Left lung (tissue), 10 donors: Measurements from ENCODE around the gene SRSF9. TPM values are rescaled to one million over a fixed set of nuclear protein-coding genes. Genes with fewer than 3 reads are reported as not detected.

ENCODE experiments used
- ATAC-seq: fragments of 200-7000 bp; cut with Tn5 transposase; one replicate; pipeline ENCODE4 v1.9.1; 2020; ENCODE audit warnings: moderate library complexity
- DNase-seq, 4 donors: peaks; one replicate each; pipeline ENCODE4 v3.0.0-alpha.2; 2013 to 2020
- H3K27ac ChIP-seq, 2 donors: fragments of 200-600 bp; sonication (generic) in 1 of 2; one replicate each; pipeline versions ENCODE4 v1.5.0 to v1.8.0; 2020 to 2021
- H3K27me3 ChIP-seq, 2 donors: fragments of 200-600 bp; sonication (generic) in 1 of 2; one replicate each; pipeline versions ENCODE4 v1.5.0 to v1.8.0; 2020 to 2021
- H3K36me3 ChIP-seq, 2 donors: fragments of 200-600 bp; sonication (generic) in 1 of 2; one replicate each; pipeline versions ENCODE4 v1.5.0 to v1.8.0; 2020 to 2021
- H3K4me1 ChIP-seq, 2 donors: fragments of 200-600 bp; one replicate each; pipeline ENCODE4 v1.8.0; 2021
- H3K4me3 ChIP-seq, 2 donors: fragments of 200-600 bp; sonication (generic) in 1 of 2; one replicate each; pipeline versions ENCODE4 v1.5.0 to v1.8.0; 2020 to 2021; ENCODE audit warnings: mild to moderate bottlenecking in 1 of 2
- H3K9me3 ChIP-seq, 2 donors: fragments of 200-600 bp; sonication (generic) in 1 of 2; one replicate each; pipeline versions ENCODE4 v1.5.0 to v1.8.0; 2020 to 2021
- CTCF ChIP-seq, 2 donors: fragments of 200-600 bp; sonication (generic) in 1 of 2; IDR thresholded peaks; one replicate each; pipeline versions ENCODE4 v1.5.0 to v1.8.0; 2021; ENCODE audit warnings: antibody characterized with exemption in 2 of 2
- intact Hi-C, 2 donors: fragments of 100-400 bp; cut with DNase I; formaldehyde crosslinking; loops; one replicate each; pipeline versions ENCODE4 v1.11.2 to v1.14.2; 2022
- polyA plus RNA-seq, 6 donors: library from polyadenylated mRNA; unstranded; fragments of 120-200 nt; gene quantifications; one replicate each; pipeline ENCODE4 v1.2.1, GENCODE V29; 2013; ENCODE audit not compliant: insufficient read length in 6 of 6
- total RNA-seq, 2 donors: library from RNA; stranded (reverse); fragmentation: NEBNext Ultra II Directional; extraction: Animal tissue kit (Norgen Biotek cat#: 25700); gene quantifications; one replicate each; pipeline ENCODE4 v1.2.1, GENCODE V29; 2021
- donor health status: DM: no; HTN: yes; CAD: no.
- donor health status: DM: no; HTN: no; CAD: no.

Gene SRSF9
- total and polyA plus RNA-seq, 8 donors: 120 to 225 (median 197) TPM

- Histone ChIP-seq H3K27ac (no peak overlapping the region), H3K4me3 (no peak overlapping the region), H3K27me3 (no peaks in the 10 kb centered on the region), H3K9me3 (no peaks in the 10 kb centered on the region), H3K4me1 (peaks cover 5 to 27% of the 10 kb centered on the region in 2 donors), H3K36me3 (peaks cover 0 to 82% of the 10 kb centered on the region in 2 donors)
- TF ChIP-seq CTCF (IDR thresholded peaks at IDR 0.05): no peak
- ATAC-seq (no peak), DNase-seq (no peak)
- intact Hi-C loops: no loop called here
Observed at GRCh38 chr12:120463712-120464111, 5.8 kb downstream of the SRSF9 start.

GRCh38 chr12:120462099-120462640 is 7.4 kb downstream of the SRSF9 start:
- peaks cover 0 to 15% of the 10 kb centered on the region in 2 donors for H3K4me1 ChIP-seq
- no peak overlapping the region for H3K4me3 ChIP-seq

GRCh38 chr12:120460157-120460556 is 9.4 kb downstream of the SRSF9 start:
- no peak overlapping the region for H3K27ac ChIP-seq
- intact Hi-C loops: no loop called here
- no peaks in the 10 kb centered on the region for H3K4me1 ChIP-seq
- no peaks in the 10 kb centered on the region for H3K9me3 ChIP-seq
- no peaks in the 10 kb centered on the region for H3K27me3 ChIP-seq
- no peak overlapping the region for H3K4me3 ChIP-seq
- no peak for TF ChIP-seq CTCF (IDR thresholded peaks at IDR 0.05)
- DNase-seq: no peak
- H3K36me3 ChIP-seq: peaks cover 0 to 99% of the 10 kb centered on the region in 2 donors
- no peak for ATAC-seq

More at GRCh38 chr12:120462099-120462640, 7.4 kb downstream of the SRSF9 start:
- no peak for TF ChIP-seq CTCF (IDR thresholded peaks at IDR 0.05)
- Histone ChIP-seq H3K36me3 (peaks cover 0 to 95% of the 10 kb centered on the region in 2 donors), H3K27ac (no peak overlapping the region), H3K9me3 (no peaks in the 10 kb centered on the region), H3K27me3 (no peaks in the 10 kb centered on the region)
- no peak for ATAC-seq
- intact Hi-C loops: no loop called here
- DNase-seq: no peak

GRCh38 chr12:120457133-120457532 is 12.4 kb downstream of the SRSF9 start:
- ATAC-seq: no peak
- intact Hi-C loops: no loop called here
- TF ChIP-seq CTCF (IDR thresholded peaks at IDR 0.05): no peak
- Histone ChIP-seq H3K4me1 (no peaks in the 10 kb centered on the region), H3K27me3 (no peaks in the 10 kb centered on the region), H3K27ac (no peak overlapping the region), H3K9me3 (no peaks in the 10 kb centered on the region), H3K36me3 (peaks cover 0 to 87% of the 10 kb centered on the region in 2 donors), H3K4me3 (no peak overlapping the region)
- DNase-seq: no peak

GRCh38 chr12:120455302-120455701 is 14.2 kb downstream of the SRSF9 start:
- intact Hi-C loops: no loop called here
- Histone ChIP-seq H3K4me1 (no peaks in the 10 kb centered on the region), H3K9me3 (no peaks in the 10 kb centered on the region), H3K4me3 (no peak overlapping the region), H3K36me3 (peaks cover 0 to 79% of the 10 kb centered on the region in 2 donors), H3K27ac (no peak overlapping the region), H3K27me3 (no peaks in the 10 kb centered on the region)
- no peak for TF ChIP-seq CTCF (IDR thresholded peaks at IDR 0.05)
- DNase-seq (no peak), ATAC-seq (no peak)
